HepG2 (cell line): ENCODE measurements around the gene TAP1. TPM values are rescaled to one million over a fixed set of nuclear protein-coding genes. Genes with fewer than 3 reads are reported as not detected.

Experiments
- KDM2A ChIP-seq: sonication (generic); formaldehyde crosslinking; IDR thresholded peaks from 2 replicates; pipeline ENCODE4 v1.4.0; 2020; ENCODE audit warnings: low read depth, missing genetic modification reagents, borderline replicate concordance
- NCOR1 ChIP-seq: fragments of 200-600 bp; sonication (generic); IDR thresholded peaks from 2 replicates; pipeline ENCODE4 v1.7.0; 2017; ENCODE audit warnings: antibody characterized with exemption, low read length, borderline replicate concordance
- NKX3-1 ChIP-seq: sonication (generic); formaldehyde crosslinking; IDR thresholded peaks from 2 replicates; pipeline ENCODE4 v1.5.0; 2020; ENCODE audit warnings: missing genetic modification reagents
- NR2F1 ChIP-seq, 2 experiments: fragments of 450-650 bp in 1 of 2; formaldehyde crosslinking in 1 of 2; IDR thresholded peaks; 2 replicates each; pipeline versions ENCODE4 v1.5.0 to v1.6.1; 2016 to 2020; ENCODE audit warnings: mild to moderate bottlenecking in 1 of 2, missing compliant biosample characterization in 1 of 2, missing genetic modification reagents in 1 of 2, moderate library complexity in 1 of 2
- SETDB1 ChIP-seq: sonication (generic); formaldehyde crosslinking; IDR thresholded peaks from 2 replicates; pipeline ENCODE4 v1.5.1; 2020; ENCODE audit warnings: missing genetic modification reagents, mild to moderate bottlenecking, borderline replicate concordance
- SOX6 ChIP-seq, 2 experiments: fragments of 450-650 bp in 1 of 2; sonication (generic) in 1 of 2; formaldehyde crosslinking in 1 of 2; IDR thresholded peaks; 2 replicates each; pipeline versions ENCODE4 v1.4.0 to v1.6.1; 2017 to 2020; ENCODE audit warnings: antibody characterized with exemption in 1 of 2, mild to moderate bottlenecking in 1 of 2, missing genetic modification reagents in 1 of 2
- TEAD3 ChIP-seq: optimal IDR thresholded peaks from 2 replicates; pipeline ENCODE3; 2016; ENCODE audit warnings: borderline replicate concordance
- TP53 ChIP-seq: sonication (generic); formaldehyde crosslinking; conservative IDR thresholded peaks from 2 replicates; pipeline ENCODE4 v1.4.0; 2020; ENCODE audit warnings: missing genetic modification reagents
- ZFP1 ChIP-seq: IDR thresholded peaks from 2 replicates; pipeline ENCODE4 v1.6.1; 2016
- ZNF317 ChIP-seq: sonication (generic); formaldehyde crosslinking; IDR thresholded peaks from 2 replicates; pipeline ENCODE4 v1.5.0; 2020; ENCODE audit warnings: mild to moderate bottlenecking, missing genetic modification reagents
- ZNF670 ChIP-seq: sonication (generic); formaldehyde crosslinking; IDR thresholded peaks from 2 replicates; pipeline ENCODE4 v1.8.0; 2022; ENCODE audit warnings: mild to moderate bottlenecking, missing genetic modification reagents, borderline replicate concordance
- polyA plus RNA-seq, 8 experiments: library from polyadenylated mRNA; depleted of rRNA in 3 of 8; stranded (reverse) in 7 of 8; unstranded in 1 of 8; fragments of >200 nt; fragmentation: Illumina TruSeq in 4 of 8; extraction: Trizol in 4 of 8; gene quantifications; 2 replicates each; pipeline versions ENCODE4 v1.2.1 to v1.2.3, GENCODE V29; 2011 to 2016; ENCODE audit warnings: low read depth in 4 of 8, missing spikeins in 1 of 8, mixed read lengths in 1 of 8; ENCODE audit not compliant: insufficient read depth in 1 of 8
- total RNA-seq, 5 experiments: library from RNA; depleted of rRNA; stranded (reverse); fragments of >200 nt; fragmentation: Illumina TruSeq; extraction: Trizol; gene quantifications; 2 replicates each; pipeline ENCODE4 v1.2.3, GENCODE V29; 2016; ENCODE audit warnings: low read depth in 1 of 5
- TF ChIP-seq, protein P1 (sequence below): sonication (generic); formaldehyde crosslinking; IDR thresholded peaks from 2 replicates; pipeline ENCODE4 v1.4.0; 2020; ENCODE audit warnings: missing genetic modification reagents, borderline replicate concordance
- TF ChIP-seq, protein P2 (sequence below): IDR thresholded peaks from 2 replicates; pipeline ENCODE4 v1.4.0; 2020; ENCODE audit warnings: mild to moderate bottlenecking, missing genetic modification reagents
- TF ChIP-seq, protein P3 (sequence below): sonication (generic); formaldehyde crosslinking; IDR thresholded peaks from 2 replicates; pipeline ENCODE4 v1.8.1; 2023; ENCODE audit warnings: mild to moderate bottlenecking, moderate library complexity, missing genetic modification reagents
- TF ChIP-seq, protein P4 (sequence below): IDR thresholded peaks from 2 replicates; pipeline ENCODE4 v1.6.1; 2016; ENCODE audit warnings: mild to moderate bottlenecking

Gene TAP1
- total and polyA plus RNA-seq, 2 of the 13 experiments (the other 11 are each of a cell fraction or from before 2014, with no cell fraction given): 31.2 to 52.2 TPM

DNA sequence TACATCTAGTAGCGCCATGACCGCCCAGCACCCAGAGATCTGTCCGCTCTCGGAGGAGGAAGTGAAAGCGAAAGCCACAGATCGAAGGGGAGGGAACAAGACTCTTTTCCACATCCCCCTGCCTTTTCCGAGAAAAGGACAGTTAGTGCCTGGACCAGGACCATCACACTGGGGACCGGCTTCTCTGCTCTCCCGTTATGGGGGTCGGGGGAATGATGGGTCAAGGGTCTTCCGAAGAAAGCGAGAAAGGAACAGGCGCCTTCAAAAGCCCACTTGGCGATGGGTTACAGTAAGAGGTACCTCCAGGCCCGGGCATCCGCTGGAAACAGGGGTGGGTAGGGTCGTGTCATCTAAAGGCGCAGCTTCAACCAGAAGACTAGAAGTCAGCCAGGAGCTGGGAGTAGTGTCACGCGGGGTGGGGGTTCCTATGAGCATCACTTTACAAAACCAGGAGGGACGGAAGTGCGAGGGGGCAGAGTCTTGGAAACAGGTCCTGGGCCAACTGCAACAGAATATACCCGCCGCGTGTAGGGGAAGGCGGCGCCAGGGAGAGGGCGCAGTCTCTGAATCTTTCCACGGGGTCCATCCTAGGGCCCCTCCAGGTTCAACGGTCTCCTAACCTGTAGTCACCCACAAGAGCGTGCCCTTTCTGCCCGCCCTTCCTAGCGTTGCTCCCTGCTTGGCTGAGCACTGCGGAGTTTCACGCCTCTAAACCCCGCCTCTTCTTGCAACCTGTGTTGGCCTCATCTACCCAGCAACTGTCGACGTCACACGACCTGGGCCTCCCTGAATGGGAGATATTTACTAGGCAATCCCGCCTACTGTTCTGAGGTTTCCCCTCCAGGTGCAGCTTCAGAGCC, 9.3 kb downstream of the TAP1 start, which contains the start of gene PSMB8 (continued):
- TF ChIP-seq, protein P1, sequence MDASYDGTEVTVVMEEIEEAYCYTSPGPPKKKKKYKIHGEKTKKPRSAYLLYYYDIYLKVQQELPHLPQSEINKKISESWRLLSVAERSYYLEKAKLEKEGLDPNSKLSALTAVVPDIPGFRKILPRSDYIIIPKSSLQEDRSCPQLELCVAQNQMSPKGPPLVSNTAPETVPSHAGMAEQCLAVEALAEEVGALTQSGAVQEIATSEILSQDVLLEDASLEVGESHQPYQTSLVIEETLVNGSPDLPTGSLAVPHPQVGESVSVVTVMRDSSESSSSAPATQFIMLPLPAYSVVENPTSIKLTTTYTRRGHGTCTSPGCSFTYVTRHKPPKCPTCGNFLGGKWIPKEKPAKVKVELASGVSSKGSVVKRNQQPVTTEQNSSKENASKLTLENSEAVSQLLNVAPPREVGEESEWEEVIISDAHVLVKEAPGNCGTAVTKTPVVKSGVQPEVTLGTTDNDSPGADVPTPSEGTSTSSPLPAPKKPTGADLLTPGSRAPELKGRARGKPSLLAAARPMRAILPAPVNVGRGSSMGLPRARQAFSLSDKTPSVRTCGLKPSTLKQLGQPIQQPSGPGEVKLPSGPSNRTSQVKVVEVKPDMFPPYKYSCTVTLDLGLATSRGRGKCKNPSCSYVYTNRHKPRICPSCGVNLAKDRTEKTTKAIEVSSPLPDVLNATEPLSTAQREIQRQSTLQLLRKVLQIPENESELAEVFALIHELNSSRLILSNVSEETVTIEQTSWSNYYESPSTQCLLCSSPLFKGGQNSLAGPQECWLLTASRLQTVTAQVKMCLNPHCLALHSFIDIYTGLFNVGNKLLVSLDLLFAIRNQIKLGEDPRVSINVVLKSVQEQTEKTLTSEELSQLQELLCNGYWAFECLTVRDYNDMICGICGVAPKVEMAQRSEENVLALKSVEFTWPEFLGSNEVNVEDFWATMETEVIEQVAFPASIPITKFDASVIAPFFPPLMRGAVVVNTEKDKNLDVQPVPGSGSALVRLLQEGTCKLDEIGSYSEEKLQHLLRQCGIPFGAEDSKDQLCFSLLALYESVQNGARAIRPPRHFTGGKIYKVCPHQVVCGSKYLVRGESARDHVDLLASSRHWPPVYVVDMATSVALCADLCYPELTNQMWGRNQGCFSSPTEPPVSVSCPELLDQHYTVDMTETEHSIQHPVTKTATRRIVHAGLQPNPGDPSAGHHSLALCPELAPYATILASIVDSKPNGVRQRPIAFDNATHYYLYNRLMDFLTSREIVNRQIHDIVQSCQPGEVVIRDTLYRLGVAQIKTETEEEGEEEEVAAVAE (CRISPR knock-in tag): peak; percentile 74
- no peak for TF ChIP-seq SETDB1 (CRISPR knock-in tag)
- TF ChIP-seq ZFP1: no peak
- TF ChIP-seq, protein P2, sequence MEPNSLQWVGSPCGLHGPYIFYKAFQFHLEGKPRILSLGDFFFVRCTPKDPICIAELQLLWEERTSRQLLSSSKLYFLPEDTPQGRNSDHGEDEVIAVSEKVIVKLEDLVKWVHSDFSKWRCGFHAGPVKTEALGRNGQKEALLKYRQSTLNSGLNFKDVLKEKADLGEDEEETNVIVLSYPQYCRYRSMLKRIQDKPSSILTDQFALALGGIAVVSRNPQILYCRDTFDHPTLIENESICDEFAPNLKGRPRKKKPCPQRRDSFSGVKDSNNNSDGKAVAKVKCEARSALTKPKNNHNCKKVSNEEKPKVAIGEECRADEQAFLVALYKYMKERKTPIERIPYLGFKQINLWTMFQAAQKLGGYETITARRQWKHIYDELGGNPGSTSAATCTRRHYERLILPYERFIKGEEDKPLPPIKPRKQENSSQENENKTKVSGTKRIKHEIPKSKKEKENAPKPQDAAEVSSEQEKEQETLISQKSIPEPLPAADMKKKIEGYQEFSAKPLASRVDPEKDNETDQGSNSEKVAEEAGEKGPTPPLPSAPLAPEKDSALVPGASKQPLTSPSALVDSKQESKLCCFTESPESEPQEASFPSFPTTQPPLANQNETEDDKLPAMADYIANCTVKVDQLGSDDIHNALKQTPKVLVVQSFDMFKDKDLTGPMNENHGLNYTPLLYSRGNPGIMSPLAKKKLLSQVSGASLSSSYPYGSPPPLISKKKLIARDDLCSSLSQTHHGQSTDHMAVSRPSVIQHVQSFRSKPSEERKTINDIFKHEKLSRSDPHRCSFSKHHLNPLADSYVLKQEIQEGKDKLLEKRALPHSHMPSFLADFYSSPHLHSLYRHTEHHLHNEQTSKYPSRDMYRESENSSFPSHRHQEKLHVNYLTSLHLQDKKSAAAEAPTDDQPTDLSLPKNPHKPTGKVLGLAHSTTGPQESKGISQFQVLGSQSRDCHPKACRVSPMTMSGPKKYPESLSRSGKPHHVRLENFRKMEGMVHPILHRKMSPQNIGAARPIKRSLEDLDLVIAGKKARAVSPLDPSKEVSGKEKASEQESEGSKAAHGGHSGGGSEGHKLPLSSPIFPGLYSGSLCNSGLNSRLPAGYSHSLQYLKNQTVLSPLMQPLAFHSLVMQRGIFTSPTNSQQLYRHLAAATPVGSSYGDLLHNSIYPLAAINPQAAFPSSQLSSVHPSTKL: no peak
- TF ChIP-seq SOX6 (IDR thresholded peaks at IDR 0.05): no peak
- peak; percentile 24; the same call in 1 of the 2 replicates for TF ChIP-seq SOX6 (CRISPR knock-in tag; IDR thresholded peaks at IDR 0.05)
- TF ChIP-seq NKX3-1 (CRISPR knock-in tag): peak; percentile 64; the same call in 1 of the 2 replicates
- TF ChIP-seq, protein P3, sequence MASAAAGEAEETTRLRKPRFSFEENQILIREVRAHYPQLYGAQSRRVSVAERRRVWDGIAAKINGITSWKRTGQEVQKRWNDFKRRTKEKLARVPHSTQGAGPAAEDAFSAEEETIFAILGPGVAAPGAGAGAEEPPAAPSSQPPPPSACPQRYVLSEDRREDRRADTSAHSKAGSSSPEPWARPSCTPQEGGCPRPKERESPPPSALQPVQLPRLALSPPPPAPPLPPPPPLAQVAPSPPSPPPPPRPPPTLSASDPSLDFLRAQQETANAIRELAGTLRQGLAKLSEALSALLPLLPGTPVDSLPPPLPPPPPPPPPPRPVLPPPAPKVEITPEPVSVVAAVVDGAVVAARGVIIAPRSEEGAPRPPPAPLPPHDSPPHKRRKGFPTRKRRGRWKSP: peak; percentile 99
- no peak for TF ChIP-seq TEAD3 (CRISPR knock-in tag)
- TF ChIP-seq NR2F1 (CRISPR knock-in tag; IDR thresholded peaks at IDR 0.05): peak in 1 of 2 experiments; percentile 29; a peak in 1 of 4 replicates
- peak; percentile 29; the same call in 1 of the 2 replicates for TF ChIP-seq TP53 (CRISPR knock-in tag)
- TF ChIP-seq NCOR1: no peak
- TF ChIP-seq ZNF670: peak; percentile 82; the same call in 1 of the 2 replicates
- TF ChIP-seq, protein P4, sequence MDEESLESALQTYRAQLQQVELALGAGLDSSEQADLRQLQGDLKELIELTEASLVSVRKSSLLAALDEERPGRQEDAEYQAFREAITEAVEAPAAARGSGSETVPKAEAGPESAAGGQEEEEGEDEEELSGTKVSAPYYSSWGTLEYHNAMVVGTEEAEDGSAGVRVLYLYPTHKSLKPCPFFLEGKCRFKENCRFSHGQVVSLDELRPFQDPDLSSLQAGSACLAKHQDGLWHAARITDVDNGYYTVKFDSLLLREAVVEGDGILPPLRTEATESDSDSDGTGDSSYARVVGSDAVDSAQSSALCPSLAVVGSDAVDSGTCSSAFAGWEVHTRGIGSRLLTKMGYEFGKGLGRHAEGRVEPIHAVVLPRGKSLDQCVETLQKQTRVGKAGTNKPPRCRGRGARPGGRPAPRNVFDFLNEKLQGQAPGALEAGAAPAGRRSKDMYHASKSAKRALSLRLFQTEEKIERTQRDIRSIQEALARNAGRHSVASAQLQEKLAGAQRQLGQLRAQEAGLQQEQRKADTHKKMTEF: peak; percentile 23; the same call in 1 of the 2 replicates
- 0 out of 2 replicates have a peak, but pooled peaks have one; percentile 44 for TF ChIP-seq ZNF317
- peak; percentile 85 for TF ChIP-seq KDM2A (CRISPR knock-in tag)
